NT2/D1 (cell line): ENCODE data around the gene SH3BP4.

Experiments used
- DNase-seq: peaks from one replicate; pipeline ENCODE4 v3.0.0-alpha.2; 2011; ENCODE audit warnings: low read depth, low spot score
- H3K27me3 ChIP-seq: 2 replicates; pipeline ENCODE4 v1.6.0; 2011; ENCODE audit warnings: mild to moderate bottlenecking; ENCODE audit not compliant: insufficient read length, insufficient read depth
- H3K36me3 ChIP-seq: 2 replicates; pipeline ENCODE4 v1.6.1; 2011; ENCODE audit warnings: mild to moderate bottlenecking, low read length, mixed read lengths; ENCODE audit not compliant: insufficient read depth, insufficient read length
- H3K4me1 ChIP-seq: 2 replicates; pipeline ENCODE4 v1.5.1; 2011; ENCODE audit not compliant: insufficient read depth, insufficient read length
- H3K4me3 ChIP-seq: 2 replicates; pipeline ENCODE4 v1.5.1; 2011; ENCODE audit warnings: low read depth; ENCODE audit not compliant: insufficient read length
- H3K9ac ChIP-seq: 2 replicates; pipeline ENCODE4 v1.6.0; 2011; ENCODE audit warnings: low read depth; ENCODE audit not compliant: insufficient read length
- H3K9me3 ChIP-seq: 2 replicates; pipeline ENCODE4 v1.5.1; 2011; ENCODE audit warnings: mild to moderate bottlenecking, low read length; ENCODE audit not compliant: insufficient read depth
- SUZ12 ChIP-seq: IDR thresholded peaks from 2 replicates; pipeline ENCODE4 v1.6.1; 2011; ENCODE audit not compliant: insufficient read length, insufficient read depth; ENCODE audit errors: extremely low read depth
- YY1 ChIP-seq: IDR thresholded peaks from 2 replicates; pipeline ENCODE4 v1.6.1; 2011; ENCODE audit not compliant: insufficient read length, insufficient read depth
- ZNF274 ChIP-seq: IDR thresholded peaks from 2 replicates; pipeline ENCODE4 v1.6.1; 2011; ENCODE audit warnings: mild to moderate bottlenecking, low read depth, low read length

The SH3BP4 gene

GRCh38 chr2:235044501-235045271 is 92.9 kb downstream of the SH3BP4 start:
- peaks cover 95% of the 10 kb centered on the region for H3K36me3 ChIP-seq
- H3K27me3 ChIP-seq: no peaks in the 10 kb centered on the region
- peaks cover 2% of the 10 kb centered on the region for H3K4me1 ChIP-seq
- DNase-seq: no peak
- H3K4me3 ChIP-seq: no peak overlapping the region
- no peak overlapping the region for H3K9ac ChIP-seq
- no peak for TF ChIP-seq YY1
- TF ChIP-seq SUZ12: no peak
- TF ChIP-seq ZNF274: no peak
- H3K9me3 ChIP-seq: no peaks in the 10 kb centered on the region

- TF ChIP-seq YY1: no peak
- TF ChIP-seq SUZ12: no peak
- TF ChIP-seq ZNF274: no peak
- DNase-seq: no peak
- H3K4me1 ChIP-seq: peaks cover 2% of the 10 kb centered on the region
- H3K9ac ChIP-seq: no peak overlapping the region
- H3K27me3 ChIP-seq: no peaks in the 10 kb centered on the region
- H3K4me3 ChIP-seq: no peak overlapping the region
- peaks cover 96% of the 10 kb centered on the region for H3K36me3 ChIP-seq
- no peaks in the 10 kb centered on the region for H3K9me3 ChIP-seq
These were observed 93.6 kb downstream of the SH3BP4 start for GRCh38 chr2:235045336-235045972.

GRCh38 chr2:235045973-235046343 is 94.1 kb downstream of the SH3BP4 start:
- no peak overlapping the region for H3K4me3 ChIP-seq
- H3K9ac ChIP-seq: no peak overlapping the region
- TF ChIP-seq YY1 (no peak), SUZ12 (no peak), ZNF274 (no peak)
- DNase-seq: no peak
- H3K4me1 ChIP-seq: peaks cover 6% of the 10 kb centered on the region
- H3K27me3 ChIP-seq: no peaks in the 10 kb centered on the region
- peaks cover 96% of the 10 kb centered on the region for H3K36me3 ChIP-seq
- H3K9me3 ChIP-seq: no peaks in the 10 kb centered on the region

GRCh38 chr2:235046589-235046988 is 94.8 kb downstream of the SH3BP4 start:
- Histone ChIP-seq H3K9me3 (no peaks in the 10 kb centered on the region), H3K4me3 (no peak overlapping the region), H3K4me1 (peaks cover 9% of the 10 kb centered on the region), H3K36me3 (peaks cover 96% of the 10 kb centered on the region), H3K9ac (no peak overlapping the region), H3K27me3 (no peaks in the 10 kb centered on the region)
- DNase-seq: no peak
- no peak for TF ChIP-seq YY1
- no peak for TF ChIP-seq SUZ12
- no peak for TF ChIP-seq ZNF274

- Histone ChIP-seq H3K27me3 (no peaks in the 10 kb centered on the region), H3K9me3 (no peaks in the 10 kb centered on the region), H3K4me1 (peaks cover 9% of the 10 kb centered on the region), H3K9ac (no peak overlapping the region), H3K4me3 (no peak overlapping the region), H3K36me3 (peaks cover 96% of the 10 kb centered on the region)
- no peak for DNase-seq
- no peak for TF ChIP-seq SUZ12
- no peak for TF ChIP-seq ZNF274
- TF ChIP-seq YY1: no peak
These were observed 95.6 kb downstream of the SH3BP4 start for GRCh38 chr2:235047171-235048160.

GRCh38 chr2:235048549-235048948 is 96.7 kb downstream of the SH3BP4 start:
- Histone ChIP-seq H3K4me1 (peaks cover 12% of the 10 kb centered on the region), H3K36me3 (peaks cover 98% of the 10 kb centered on the region)
- no peak for DNase-seq

GRCh38 chr2:235049069-235049468 is 97.3 kb downstream of the SH3BP4 start:
- no peak for DNase-seq
- Histone ChIP-seq H3K4me1 (peaks cover 13% of the 10 kb centered on the region), H3K36me3 (peaks cover 98% of the 10 kb centered on the region)

More at GRCh38 chr2:235048549-235048948, 96.7 kb downstream of the SH3BP4 start:
- Histone ChIP-seq H3K9ac (no peak overlapping the region), H3K27me3 (no peaks in the 10 kb centered on the region), H3K4me3 (no peak overlapping the region), H3K9me3 (no peaks in the 10 kb centered on the region)
- no peak for TF ChIP-seq ZNF274
- TF ChIP-seq SUZ12: no peak
- TF ChIP-seq YY1: no peak

More at GRCh38 chr2:235049069-235049468, 97.3 kb downstream of the SH3BP4 start:
- no peaks in the 10 kb centered on the region for H3K9me3 ChIP-seq
- H3K4me3 ChIP-seq: no peak overlapping the region
- H3K9ac ChIP-seq: no peak overlapping the region
- H3K27me3 ChIP-seq: no peaks in the 10 kb centered on the region
- no peak for TF ChIP-seq ZNF274
- no peak for TF ChIP-seq YY1
- TF ChIP-seq SUZ12: no peak
